Endothelial cell of umbilical vein (primary cell): ENCODE measurements around the gene RFX7. TPM values are rescaled to one million over a fixed set of nuclear protein-coding genes. Genes with fewer than 3 reads are reported as not detected.
A peak's percentile ranks its signal among the peaks of the same experiment; 100 is the strongest.

Experiments used
- BruUV-seq: library from RNA; stranded (reverse); fragments of 400-500 nt; replicated peaks from 2 replicates; lab custom pipeline; 2021; lab: Mats Ljungman, UMichigan
- CTCF ChIA-PET: fragments of 300-600, 350-600 bp; sonication (Branson Sonifier 250); formaldehyde crosslinking; loops from one replicate; lab custom pipeline; 2021; ENCODE audit warnings: antibody characterized with exemption, inconsistent platforms; lab: Charles Lee
- POLR2A ChIA-PET: fragments of 300-600, 350-600 bp; sonication (Branson Sonifier 250); formaldehyde crosslinking; loops from one replicate; lab custom pipeline; 2021; ENCODE audit warnings: antibody characterized with exemption, inconsistent platforms; lab: Charles Lee
- DNase-seq: peaks from one replicate; pipeline ENCODE4 v3.0.0-alpha.2; 2011; ENCODE audit warnings: low read depth, low spot score
- FAIRE-seq: peaks from 2 replicates; lab custom pipeline; 2011; peaks lifted over from hg19 to GRCh38; lab: Jason Lieb, UNC
- H2AFZ ChIP-seq: 2 replicates; pipeline ENCODE4 v1.6.0; 2012; ENCODE audit warnings: low read depth, low read length, control low read depth, inconsistent platforms
- H3K27ac ChIP-seq: 2 replicates; pipeline ENCODE4 v1.5.1; 2011; ENCODE audit warnings: low read depth, mild to moderate bottlenecking, control low read depth, low read length, moderate library complexity; ENCODE audit not compliant: insufficient read depth
- H3K27me3 ChIP-seq, 2 experiments: 2 replicates each; pipeline versions ENCODE4 v1.6.0 to v1.6.1; 2011; ENCODE audit warnings: low read length in 2 of 2, mixed read lengths in 1 of 2; ENCODE audit not compliant: control insufficient read depth in 2 of 2, insufficient read depth in 2 of 2
- H3K36me3 ChIP-seq, 2 experiments: 2 replicates in 1 of 2; 3 replicates in 1 of 2; pipeline ENCODE4 v1.5.1; 2011; ENCODE audit warnings: low read length in 2 of 2, mild to moderate bottlenecking in 1 of 2, moderate library complexity in 1 of 2; ENCODE audit not compliant: control insufficient read depth in 2 of 2, insufficient read depth in 2 of 2; ENCODE audit errors: extremely low read depth in 1 of 2
- H3K4me1 ChIP-seq: 3 replicates; pipeline ENCODE4 v1.5.1; 2011; ENCODE audit warnings: mild to moderate bottlenecking, low read length; ENCODE audit not compliant: control insufficient read depth, insufficient read depth; ENCODE audit errors: extremely low read depth
- H3K4me2 ChIP-seq: 2 replicates; pipeline ENCODE4 v1.6.1; 2011; ENCODE audit warnings: low read length, control low read depth, mixed read lengths; ENCODE audit not compliant: insufficient read depth
- H3K4me3 ChIP-seq, 3 experiments: fragments of 200-600 bp in 1 of 3; sonication (generic), shearing (Covaris generic) in 1 of 3; replicated peaks in 1 of 3; 2 replicates each; pipeline ENCODE4 v1.5.1; 2011 to 2016; ENCODE audit warnings: control low read depth in 3 of 3, low read length in 3 of 3, mild to moderate bottlenecking in 2 of 3, inconsistent platforms in 1 of 3, low read depth in 1 of 3, moderate library complexity in 1 of 3; ENCODE audit not compliant: insufficient read depth in 1 of 3
- H3K79me2 ChIP-seq: 2 replicates; pipeline ENCODE4 v1.6.0; 2012; ENCODE audit warnings: low read length, inconsistent platforms; ENCODE audit not compliant: control insufficient read depth, insufficient read depth
- H3K9ac ChIP-seq: replicated peaks from 2 replicates; pipeline ENCODE3; 2011; ENCODE audit warnings: low read length, control low read depth; ENCODE audit not compliant: insufficient read depth; ENCODE audit errors: extremely low read depth
- H3K9me1 ChIP-seq: replicated peaks from 3 replicates; pipeline ENCODE4 v1.6.0; 2011; ENCODE audit warnings: mild to moderate bottlenecking, low read length; ENCODE audit not compliant: control insufficient read depth, insufficient read depth; ENCODE audit errors: extremely low read depth
- H3K9me3 ChIP-seq: replicated peaks from 2 replicates; pipeline ENCODE4 v1.5.1; 2012; ENCODE audit warnings: low read length, inconsistent platforms; ENCODE audit not compliant: control insufficient read depth, insufficient read depth
- H4K20me1 ChIP-seq: replicated peaks from 2 replicates; pipeline ENCODE3; 2011; ENCODE audit warnings: mild to moderate bottlenecking, low read length; ENCODE audit not compliant: control insufficient read depth, insufficient read depth; ENCODE audit errors: extremely low read depth
- CTCF ChIP-seq, 2 donors: IDR thresholded peaks; 1 replicate in 1 of 2; 2 replicates in 1 of 2; pipeline ENCODE4 v1.5.1; 2011; ENCODE audit warnings: low read length in 2 of 2, mild to moderate bottlenecking in 2 of 2, moderate library complexity in 2 of 2, control low read depth in 1 of 2, inconsistent platforms in 1 of 2, low read depth in 1 of 2; ENCODE audit not compliant: insufficient read depth in 1 of 2; ENCODE audit errors: extremely low read depth in 1 of 2
- EZH2 ChIP-seq: IDR thresholded peaks from 2 replicates; pipeline ENCODE4 v1.6.1; 2012; ENCODE audit warnings: borderline replicate concordance, low read depth, mild to moderate bottlenecking, moderate library complexity, low read length, inconsistent platforms; ENCODE audit not compliant: severe bottlenecking
- FOS ChIP-seq: IDR thresholded peaks from 2 replicates; pipeline ENCODE4 v1.6.1; 2011; ENCODE audit warnings: mild to moderate bottlenecking, low read length, moderate library complexity, borderline replicate concordance; ENCODE audit not compliant: insufficient read depth
- GATA2 ChIP-seq: IDR thresholded peaks from 2 replicates; pipeline ENCODE4 v1.7.0; 2011; ENCODE audit warnings: low read depth, mild to moderate bottlenecking, moderate library complexity, mixed read lengths, low read length; ENCODE audit not compliant: insufficient read length, insufficient read depth
- JUN ChIP-seq: IDR thresholded peaks from 2 replicates; pipeline ENCODE4 v1.6.1; 2011; ENCODE audit warnings: borderline replicate concordance, low read depth; ENCODE audit not compliant: insufficient read length, insufficient read depth
- MYC ChIP-seq: IDR thresholded peaks from one replicate; pipeline ENCODE4 v1.6.1; 2011; ENCODE audit warnings: mild to moderate bottlenecking, low read depth, low read length
- POLR2A ChIP-seq: IDR thresholded peaks from 2 replicates; pipeline ENCODE4 v1.6.1; 2012; ENCODE audit warnings: low read depth, mild to moderate bottlenecking, control low read depth, low read length
- POLR2AphosphoS5 ChIP-seq: IDR thresholded peaks from 2 replicates; pipeline ENCODE4 v1.6.1; 2012; ENCODE audit warnings: low read depth, mild to moderate bottlenecking, control low read depth, low read length, moderate library complexity; ENCODE audit not compliant: insufficient read depth
- dilution Hi-C: fragments of 300-500 bp; cut with MboI; formaldehyde crosslinking; loops from one replicate; pipeline ENCODE4 v1.15.0; 2019; ENCODE audit warnings: low sequenced_read_pairs; ENCODE audit not compliant: extremely low pct_ligation_motif_present
- intact Hi-C: fragments of 100-400 bp; cut with micrococcal nuclease; formaldehyde crosslinking; loops from one replicate; pipeline ENCODE4 v1.10.0; 2022
- polyA plus RNA-seq, 4 experiments: library from polyadenylated mRNA; depleted of rRNA in 3 of 4; stranded (reverse) in 3 of 4; unstranded in 1 of 4; fragments of >200 nt; gene quantifications; 2 replicates each; pipeline versions ENCODE4 v1.2.1 to v1.2.3, GENCODE V29; 2011 to 2012; ENCODE audit warnings: missing spikeins in 1 of 4
- total RNA-seq: library from RNA; stranded (reverse); gene quantifications from 2 replicates; pipeline ENCODE4 v1.2.3, GENCODE V29; 2021
- TF ChIP-seq, protein P1 (sequence below): IDR thresholded peaks from 2 replicates; pipeline ENCODE4 v1.6.1; 2011; ENCODE audit not compliant: insufficient read depth, insufficient read length

The RFX7 gene
- total and polyA plus RNA-seq, 2 donors (not counting 3 experiments of a cell fraction or from before 2014, with no cell fraction given), result 6.3 to 23.0 TPM

GRCh38 chr15:56199038-56199437, 44.6 kb downstream of the RFX7 start:
- no peak overlapping the region for H3K4me2 ChIP-seq
- H3K79me2 ChIP-seq, result peaks cover 52% of the 10 kb centered on the region
- CTCF ChIA-PET, result interaction anchor here (1.1 to 2.1 kb wide), 4 partner anchors 18 to 47 kb away, joined by 3 to 8 read pairs (median 3); no protein-coding TSS in a partner anchor
- H3K4me1 ChIP-seq, result no peaks in the 10 kb centered on the region
- TF ChIP-seq FOS (peak; percentile 14), POLR2A (no peak)
- intact Hi-C loops, result no loop called here
- H2AFZ ChIP-seq, result no peak overlapping the region
- dilution Hi-C loops, result no loop called here
- no peaks in the 10 kb centered on the region for H3K36me3 ChIP-seq
- H3K27ac ChIP-seq, result no peak overlapping the region
- DNase-seq (no peak), FAIRE-seq (no peak)
- no peak overlapping the region for H3K9ac ChIP-seq
- no peaks in the 10 kb centered on the region for H3K9me3 ChIP-seq
- no TSS peak for BruUV-seq
- POLR2A ChIA-PET, result no interaction called here
- H3K4me3 ChIP-seq, result no peak overlapping the region
- no peaks in the 10 kb centered on the region for H3K27me3 ChIP-seq
- no peaks in the 10 kb centered on the region for H3K9me1 ChIP-seq
- peaks cover 8% of the 10 kb centered on the region for H4K20me1 ChIP-seq

- TF ChIP-seq FOS (no peak), EZH2 (no peak), POLR2AphosphoS5 (no peak), MYC (no peak), POLR2A (no peak), JUN (no peak), CTCF (IDR thresholded peaks at IDR 0.05; ENCODE audit: extremely low read depth in 1 of 2, insufficient read depth in 1 of 2, low read depth in 1 of 2, low read length in 2 of 2) (no peak), GATA2 (no peak)
- TF ChIP-seq, protein P1, sequence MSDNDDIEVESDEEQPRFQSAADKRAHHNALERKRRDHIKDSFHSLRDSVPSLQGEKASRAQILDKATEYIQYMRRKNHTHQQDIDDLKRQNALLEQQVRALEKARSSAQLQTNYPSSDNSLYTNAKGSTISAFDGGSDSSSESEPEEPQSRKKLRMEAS, result no peak
- Histone ChIP-seq H4K20me1 (peaks cover 19% of the 10 kb centered on the region), H3K4me1 (no peaks in the 10 kb centered on the region), H3K27me3 (no peaks in the 10 kb centered on the region), H3K9me3 (no peaks in the 10 kb centered on the region), H3K36me3 (no peaks in the 10 kb centered on the region), H3K79me2 (peaks cover 57% of the 10 kb centered on the region), H3K4me2 (no peak overlapping the region), H2AFZ (no peak overlapping the region), H3K9ac (no peak overlapping the region), H3K9me1 (no peaks in the 10 kb centered on the region), H3K27ac (no peak overlapping the region), H3K4me3 (no peak overlapping the region)
- ChIA-PET POLR2A (no interaction called here), CTCF (no interaction called here)
- no TSS peak for BruUV-seq
- dilution Hi-C loops (no loop called here), intact Hi-C loops (no loop called here)
- no peak for DNase-seq
- FAIRE-seq, result no peak
These were observed 49.6 kb downstream of the RFX7 start for GRCh38 chr15:56194035-56194434.
